GM12878 (cell line): ENCODE data around the gene RARRES2. TPM values are rescaled to one million over a fixed set of nuclear protein-coding genes. Genes with fewer than 3 reads are reported as not detected.

ENCODE experiments used
- ATAC-seq: fragments of 200-7000 bp; cut with Tn5 transposase; 3 replicates; pipeline ENCODE4 v1.9.1; 2020; ENCODE audit warnings: mild to moderate bottlenecking, moderate library complexity
- BruUV-seq: library from RNA; stranded (reverse); fragments of 400-500 nt; replicated peaks from 2 replicates; lab custom pipeline; 2021; lab: Mats Ljungman, UMichigan
- CTCF ChIA-PET: fragments of 300-600 bp; sonication (Branson Sonifier 250); formaldehyde crosslinking; extraction: SDS; loops from one replicate; lab custom pipeline; 2021; ENCODE audit warnings: inconsistent platforms; lab: Yijun Ruan, JAX
- POLR2A ChIA-PET: fragments of 350-600 bp; formaldehyde crosslinking; extraction: SDS; loops from one replicate; lab custom pipeline; 2021; ENCODE audit warnings: inconsistent platforms; lab: Charles Lee
- RAD21 ChIA-PET: fragments of 300-600 bp; sonication (Branson Sonifier 250); formaldehyde crosslinking; loops from one replicate; lab custom pipeline; 2023; ENCODE audit warnings: antibody characterized with exemption; ENCODE audit not compliant: unreplicated experiment; lab: Charles Lee
- SMC1A ChIA-PET: fragments of 300-600 bp; sonication (Branson Sonifier 250); formaldehyde crosslinking; loops from one replicate; lab custom pipeline; 2023; ENCODE audit not compliant: unreplicated experiment, uncharacterized antibody; lab: Charles Lee
- DNase-seq: peaks from one replicate; pipeline ENCODE4 v3.0.0-alpha.2; 2011; ENCODE audit warnings: low read depth, low spot score
- FAIRE-seq: peaks from 3 replicates; lab custom pipeline; 2011; peaks lifted over from hg19 to GRCh38; lab: Jason Lieb, UNC
- H2AFZ ChIP-seq: 2 replicates; pipeline ENCODE4 v1.6.0; 2011; ENCODE audit warnings: low read depth, low read length, control low read depth; ENCODE audit not compliant: control insufficient read depth
- H3K27ac ChIP-seq: 2 replicates; pipeline ENCODE4 v1.5.1; 2011; ENCODE audit warnings: control low read depth; ENCODE audit not compliant: control insufficient read depth, insufficient read depth
- H3K27me3 ChIP-seq, 2 experiments: replicated peaks in 1 of 2; 2 replicates each; pipeline versions ENCODE4 v1.6.0 to v1.6.1; 2011; ENCODE audit warnings: low read length in 1 of 2; ENCODE audit not compliant: control insufficient read depth in 2 of 2, insufficient read depth in 2 of 2
- H3K36me3 ChIP-seq, 2 experiments: 2 replicates each; pipeline ENCODE4 v1.5.1; 2011; ENCODE audit warnings: low read length in 1 of 2; ENCODE audit not compliant: control insufficient read depth in 2 of 2, insufficient read depth in 2 of 2
- H3K4me1 ChIP-seq: 2 replicates; pipeline ENCODE4 v1.6.1; 2011; ENCODE audit warnings: mild to moderate bottlenecking, low read length, moderate library complexity, mixed read lengths; ENCODE audit not compliant: control insufficient read depth, insufficient read depth
- H3K4me2 ChIP-seq: 2 replicates; pipeline ENCODE4 v1.6.0; 2011; ENCODE audit warnings: control low read depth; ENCODE audit not compliant: control insufficient read depth, insufficient read depth
- H3K4me3 ChIP-seq: fragments of 200-600 bp; sonication (generic); 2 replicates; pipeline ENCODE4 v1.5.1; 2016
- H3K79me2 ChIP-seq: 2 replicates; pipeline ENCODE4 v1.6.0; 2011; ENCODE audit warnings: low read length; ENCODE audit not compliant: control insufficient read depth, insufficient read depth
- H3K9ac ChIP-seq: 2 replicates; pipeline ENCODE4 v1.8.0; 2011; ENCODE audit warnings: low read length, control low read depth, mixed read lengths; ENCODE audit not compliant: control insufficient read depth, insufficient read depth
- H3K9me3 ChIP-seq: replicated peaks from 3 replicates; pipeline ENCODE4 v1.5.1; 2011; ENCODE audit warnings: mild to moderate bottlenecking, low read length; ENCODE audit not compliant: control insufficient read depth, insufficient read depth
- H4K20me1 ChIP-seq: 2 replicates; pipeline ENCODE4 v1.6.0; 2011; ENCODE audit not compliant: control insufficient read depth, insufficient read depth
- ATF7 ChIP-seq: fragments of 450-650 bp; IDR thresholded peaks from 2 replicates; pipeline ENCODE4 v1.6.1; 2016; ENCODE audit warnings: low read depth, mild to moderate bottlenecking
- BMI1 ChIP-seq: fragments of 450-650 bp; IDR thresholded peaks from 2 replicates; pipeline ENCODE4 v1.6.1; 2016; ENCODE audit warnings: mild to moderate bottlenecking, moderate library complexity, borderline replicate concordance
- ELK1 ChIP-seq: IDR thresholded peaks from 2 replicates; pipeline ENCODE4 v1.6.1; 2012; ENCODE audit warnings: low read depth, low read length, improper control_type of control experiment
- FOS ChIP-seq: IDR thresholded peaks from 3 replicates; pipeline ENCODE4 v1.6.1; 2011; ENCODE audit warnings: borderline replicate concordance; ENCODE audit not compliant: insufficient read length; ENCODE audit errors: extremely low read depth
- KAT2A ChIP-seq: conservative IDR thresholded peaks from 2 replicates; pipeline ENCODE4 v1.6.1; 2011; ENCODE audit warnings: low read depth, low read length; ENCODE audit not compliant: control insufficient read depth
- LARP7 ChIP-seq: fragments of 450-650 bp; IDR thresholded peaks from 2 replicates; pipeline ENCODE4 v1.6.1; 2017; ENCODE audit warnings: mild to moderate bottlenecking
- MEF2A ChIP-seq: IDR thresholded peaks from 2 replicates; pipeline ENCODE4 v1.6.1; 2011; ENCODE audit warnings: low read depth, mild to moderate bottlenecking, low read length, moderate library complexity; ENCODE audit not compliant: insufficient read depth
- MTA3 ChIP-seq: IDR thresholded peaks from 2 replicates; pipeline ENCODE4 v1.6.1; 2012; ENCODE audit warnings: low read length, inconsistent platforms, borderline replicate concordance
- NBN ChIP-seq: fragments of 450-650 bp; IDR thresholded peaks from 2 replicates; pipeline ENCODE4 v1.6.1; 2016
- NRF1 ChIP-seq: conservative IDR thresholded peaks from 2 replicates; pipeline ENCODE4 v1.6.1; 2011; ENCODE audit warnings: mild to moderate bottlenecking, low read depth, low read length, improper control_type of control experiment
- PAX5 ChIP-seq: IDR thresholded peaks from 2 replicates; pipeline ENCODE4 v1.6.1; 2011; ENCODE audit warnings: low read depth, low read length, borderline replicate concordance
- PKNOX1 ChIP-seq: fragments of 450-650 bp; IDR thresholded peaks from 2 replicates; pipeline ENCODE4 v1.6.1; 2016; ENCODE audit warnings: mild to moderate bottlenecking
- PML ChIP-seq: IDR thresholded peaks from 2 replicates; pipeline ENCODE4 v1.6.1; 2012; ENCODE audit warnings: low read length, inconsistent platforms
- RELA ChIP-seq: fragments of 450-650 bp; IDR thresholded peaks from 2 replicates; pipeline ENCODE4 v1.8.0; 2014; ENCODE audit warnings: borderline replicate concordance; ENCODE audit not compliant: partially characterized antibody
- RUNX3 ChIP-seq: IDR thresholded peaks from 2 replicates; pipeline ENCODE4 v1.6.1; 2012; ENCODE audit warnings: low read length, inconsistent platforms
- SIN3A ChIP-seq: IDR thresholded peaks from 2 replicates; pipeline ENCODE4 v1.6.1; 2012; ENCODE audit warnings: low read depth, low read length, improper control_type of control experiment
- SMC3 ChIP-seq: IDR thresholded peaks from 2 replicates; pipeline ENCODE4 v1.6.1; 2011; ENCODE audit warnings: low read length, improper control_type of control experiment, borderline replicate concordance
- ZNF207 ChIP-seq: fragments of 450-650 bp; IDR thresholded peaks from 2 replicates; pipeline ENCODE4 v1.6.1; 2014; ENCODE audit warnings: antibody characterized with exemption, mild to moderate bottlenecking, borderline replicate concordance
- ZNF217 ChIP-seq: fragments of 450-650 bp; IDR thresholded peaks from 2 replicates; pipeline ENCODE4 v1.6.1; 2017; ENCODE audit warnings: antibody characterized with exemption, mild to moderate bottlenecking
- ZNF24 ChIP-seq: fragments of 450-650 bp; IDR thresholded peaks from 2 replicates; pipeline ENCODE4 v1.6.1; 2017; ENCODE audit warnings: antibody characterized with exemption, mild to moderate bottlenecking
- ZNF274 ChIP-seq: IDR thresholded peaks from one replicate; pipeline ENCODE4 v1.8.0; 2011; ENCODE audit not compliant: insufficient read length, insufficient read depth
- WGBS: methylation state at CpG from one replicate; pipeline ENCODE4 v1.1.6; 2016; ENCODE audit warnings: low lambda C conversion rate; ENCODE audit not compliant: insufficient replicate concordance, insufficient coverage; ENCODE audit errors: missing lambda C conversion rate; 5-methylcytosine and 5-hydroxymethylcytosine counted together
- in situ Hi-C: fragments of 300-500 bp; cut with MboI; formaldehyde crosslinking; loops from 9 replicates; pipeline ENCODE4 v1.14.3; 2018; ENCODE audit warnings: mixed read lengths
- intact Hi-C: fragments of 100-400 bp; cut with micrococcal nuclease; formaldehyde crosslinking; loops from one replicate; pipeline ENCODE4 v1.14.2; 2022; ENCODE audit not compliant: unreplicated experiment
- polyA plus RNA-seq, 11 experiments: library from polyadenylated mRNA; depleted of rRNA in 4 of 11; unstranded in 6 of 11; stranded (reverse) in 5 of 11; fragments of >200 nt; fragmentation: Nextera tagmentation in 4 of 11; fragmentation: Illumina TruSeq in 1 of 11; extraction: Ambion mirVana in 4 of 11; extraction: Trizol in 1 of 11; gene quantifications; 1 replicate in 1 of 11; 2 replicates in 10 of 11; pipeline versions ENCODE4 v1.2.1 to v1.2.3, GENCODE V29; 2011 to 2016; ENCODE audit warnings: inconsistent platforms in 2 of 11, missing spikeins in 2 of 11, low read depth in 1 of 11
- total RNA-seq, 4 experiments: library from RNA; depleted of rRNA in 3 of 4; stranded (reverse); fragments of >200 nt in 3 of 4; fragmentation: Illumina TruSeq in 1 of 4; extraction: Trizol in 1 of 4; gene quantifications; 2 replicates each; pipeline versions ENCODE4 v1.2.1 to v1.2.3, GENCODE V29; 2013 to 2021

RARRES2 gene
- total and polyA plus RNA-seq, 10 of the 15 experiments (the other 5 are each of a cell fraction or from before 2014, with no cell fraction given): 0.13 to 2.2 (median 0.40) TPM; not detected in 3

DNA sequence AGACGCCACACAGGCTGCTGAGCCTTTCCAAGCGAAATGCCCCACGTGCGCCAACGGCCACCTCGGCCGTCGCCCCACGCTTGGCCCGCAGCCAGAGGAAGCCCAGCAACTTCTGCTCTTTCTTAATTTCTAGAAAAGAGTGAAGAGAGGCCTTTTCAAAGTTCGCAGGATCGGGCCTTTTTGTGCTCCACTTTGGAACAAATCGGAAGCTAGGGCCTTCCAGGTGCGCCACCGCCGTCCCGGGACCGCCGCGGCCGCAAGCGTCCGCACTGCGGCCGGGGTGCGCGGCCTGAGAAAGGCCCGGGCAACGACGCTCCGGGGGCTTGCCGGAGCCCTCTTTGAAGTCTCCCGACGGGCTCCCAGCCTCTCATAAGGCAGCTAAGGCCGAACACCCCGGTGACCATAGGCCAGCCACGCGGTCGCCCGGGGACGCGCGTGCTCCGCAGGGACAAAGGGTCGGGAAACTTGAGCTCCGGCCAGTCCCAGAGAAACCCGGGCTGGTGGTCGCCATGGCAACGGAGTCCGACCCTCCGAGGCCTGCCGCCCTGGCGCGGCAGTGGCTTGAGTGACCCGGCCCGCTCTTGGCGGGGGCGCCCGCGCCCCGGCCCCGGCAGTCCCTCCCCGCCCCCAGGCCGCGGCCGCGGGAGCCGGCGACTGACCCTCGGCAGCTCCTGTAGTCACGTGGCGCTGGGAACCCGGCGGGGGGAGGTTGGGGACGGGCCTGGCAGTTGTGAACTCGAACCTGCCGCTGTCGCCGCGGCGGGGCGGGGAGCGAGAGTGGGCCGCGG is 26.9 kb upstream of the RARRES2 start, which contains the start of gene REPIN1:
Gene REPIN1 (plus strand): TSS at position 727 of the 788 bp plus-strand sequence. CDS start 890 bp downstream, outside the sequence.
- POLR2A ChIA-PET: interaction anchor here (0.6 to 4.9 kb wide), 7 partner anchors 9 to 65 kb away, joined by 3 to 46 read pairs (median 19); a partner anchor contains a TSS
- in situ Hi-C loops: no loop called here
- DNase-seq: no peak
- peak; percentile 66 for TF ChIP-seq RUNX3
- TF ChIP-seq ELK1: 0 out of 2 replicates have a peak, but pooled peaks have one; percentile 41
- no peak; the same call in 1 of the 2 replicates for TF ChIP-seq NBN
- TF ChIP-seq SMC3: no peak
- TF ChIP-seq PML: no peak
- no peak for TF ChIP-seq NRF1
- TF ChIP-seq PAX5: peak; percentile 41; the same call in 1 of the 2 replicates
- peak; percentile 79 for TF ChIP-seq BMI1
- no peak for TF ChIP-seq RELA
- TF ChIP-seq SIN3A: no peak
- no peak for TF ChIP-seq ATF7
- TF ChIP-seq LARP7: peak; percentile 80
- TF ChIP-seq MEF2A: no peak
- TF ChIP-seq ZNF217: 0 out of 2 replicates have a peak, but pooled peaks have one; percentile 19
- no peak for TF ChIP-seq FOS
- TF ChIP-seq ZNF274: no peak
- peak; percentile 82; the same call in 1 of the 2 replicates for TF ChIP-seq MTA3
- no peak for TF ChIP-seq PKNOX1
- no peak for TF ChIP-seq ZNF207
- TF ChIP-seq ZNF24: peak; percentile 67; the same call in 1 of the 2 replicates
- no peak for TF ChIP-seq KAT2A

More for the DNA sequence above, 26.9 kb upstream of the RARRES2 start, which contains the start of gene REPIN1:
- FAIRE-seq (no peak), ATAC-seq (peak; percentile 57)
- CTCF ChIA-PET: interaction anchor here (0.6 to 7.7 kb wide), 8 partner anchors 9 to 66 kb away, joined by 3 to 70 read pairs (median 4); a partner anchor contains a TSS
- Histone ChIP-seq H3K9me3 (no peaks in the 10 kb centered on the region), H3K4me1 (peaks cover 30% of the 10 kb centered on the region), H3K4me3 (peak within 1 kb of the TSS; percentile 96), H3K9ac (peak within 1 kb of the TSS; percentile 99), H3K4me2 (peak within 1 kb of the TSS; percentile 99), H4K20me1 (no peaks in the 10 kb centered on the region; the same call in 1 of the 2 replicates), H3K79me2 (peaks cover 55% of the 10 kb centered on the region), H3K27ac (peak within 1 kb of the TSS; percentile 97), H2AFZ (peak within 1 kb of the TSS; percentile 69), H3K27me3 (no peaks in the 10 kb centered on the region), H3K36me3 (peaks cover 13 to 14% of the 10 kb centered on the region in 2 experiments)
- WGBS: under 1% methylated on average over 56 of the region's 85 CpGs
- RAD21 ChIA-PET: interaction anchor here (0.9 to 5.3 kb wide), 8 partner anchors 10 to 418 kb away, joined by 3 to 45 read pairs (median 14); a partner anchor contains a TSS
- SMC1A ChIA-PET: interaction anchor here (0.5 to 5.6 kb wide), 4 partner anchors 10 to 118 kb away, joined by 3 to 41 read pairs (median 4); a partner anchor contains a TSS
- TSS peak; percentile 75 for BruUV-seq
- intact Hi-C loops: loop anchor here (1.0 to 2.0 kb wide), 2 partner anchors 11 to 45 kb away; partner anchors contain the start of genes ACTR3C, LRRC61 and ZNF775
